ENCODE measurements around the gene TBL1XR1.
"Not testable (repeated sequence)": the region's sequence is repeated elsewhere in the genome, so short reads cannot be mapped to it uniquely, and the experiment has no call there.

Gene TBL1XR1

GRCh38 chr3:177180506-177180905 is 16.8 kb downstream of the TBL1XR1 start:
- no peak for DNase-seq

GRCh38 chr3:177179281-177180067 is 17.8 kb downstream of the TBL1XR1 start:
- no peak for DNase-seq

GRCh38 chr3:177177749-177178221 is 19.5 kb downstream of the TBL1XR1 start:
- DNase-seq, result no peak

GRCh38 chr3:177174607-177175170 is 22.6 kb downstream of the TBL1XR1 start:
- no peak for DNase-seq

GRCh38 chr3:177169936-177170722 is 27.2 kb downstream of the TBL1XR1 start:
- DNase-seq, result no peak

GRCh38 chr3:177168431-177168830 is 28.9 kb downstream of the TBL1XR1 start:
- no peak for DNase-seq

- DNase-seq, result no peak
Measured at GRCh38 chr3:177162742-177163141, 34.5 kb downstream of the TBL1XR1 start.

- not testable (repeated sequence) for DNase-seq
Measured at GRCh38 chr3:177161603-177162002, 35.7 kb downstream of the TBL1XR1 start.

- no peak for DNase-seq
Measured at GRCh38 chr3:177158461-177158860, 38.8 kb downstream of the TBL1XR1 start.

GRCh38 chr3:177157492-177157891 is 39.8 kb downstream of the TBL1XR1 start:
- no peak for DNase-seq

- DNase-seq, result no peak
Measured at GRCh38 chr3:177154733-177155132, 42.5 kb downstream of the TBL1XR1 start.

- peak; percentile 93 for DNase-seq
Measured at GRCh38 chr3:177150970-177151627, 46.2 kb downstream of the TBL1XR1 start.

GRCh38 chr3:177150218-177150916 is 46.9 kb downstream of the TBL1XR1 start:
- DNase-seq, result peak; percentile 10

- no peak for DNase-seq
Measured at GRCh38 chr3:177149106-177149505, 48.2 kb downstream of the TBL1XR1 start.

- DNase-seq, result no peak
Measured at GRCh38 chr3:177147790-177148189, 49.5 kb downstream of the TBL1XR1 start.

GRCh38 chr3:177146646-177147045 is 50.6 kb downstream of the TBL1XR1 start:
- peak; percentile 77 for DNase-seq

- DNase-seq, result no peak
Measured at GRCh38 chr3:177145954-177146353, 51.3 kb downstream of the TBL1XR1 start.

GRCh38 chr3:177145381-177145780 is 51.9 kb downstream of the TBL1XR1 start:
- DNase-seq, result no peak

- no peak for DNase-seq
Measured at GRCh38 chr3:177144922-177145321, 52.4 kb downstream of the TBL1XR1 start.

- DNase-seq, result no peak
Measured at GRCh38 chr3:177141899-177142646, 55.2 kb downstream of the TBL1XR1 start.

GRCh38 chr3:177141471-177141870 is 55.8 kb downstream of the TBL1XR1 start:
- no peak for DNase-seq

- not testable (repeated sequence) for DNase-seq
Measured at GRCh38 chr3:177139220-177139619, 58.1 kb downstream of the TBL1XR1 start.

All from fibroblast of skin of right biceps (primary cell).